PFSK-1 (cell line): ENCODE data around the gene NEU1.
A peak's percentile ranks its signal among the peaks of the same experiment; 100 is the strongest.

Source experiments
- FOXP2 ChIP-seq: optimal IDR thresholded peaks from 2 replicates; pipeline ENCODE3; 2011; ENCODE audit warnings: borderline replicate concordance, control low read depth, inconsistent platforms; ENCODE audit not compliant: insufficient read depth; ENCODE audit errors: extremely low read length, extremely low read depth
- POLR2AphosphoS5 ChIP-seq: IDR thresholded peaks from 2 replicates; pipeline ENCODE4 v1.6.1; 2012; ENCODE audit warnings: low read depth, mild to moderate bottlenecking, control low read depth, low read length, moderate library complexity
- REST ChIP-seq, 2 experiments: IDR thresholded peaks; 2 replicates each; pipeline versions ENCODE4 v1.6.1 to v1.8.0; 2011 to 2012; ENCODE audit warnings: low read depth in 2 of 2, low read length in 2 of 2, control low read depth in 1 of 2, inconsistent platforms in 1 of 2, mild to moderate bottlenecking in 1 of 2, moderate library complexity in 1 of 2; ENCODE audit not compliant: insufficient read depth in 1 of 2
- SIN3A ChIP-seq: IDR thresholded peaks from 2 replicates; pipeline ENCODE4 v1.6.1; 2012; ENCODE audit warnings: mild to moderate bottlenecking, low read length, moderate library complexity, borderline replicate concordance; ENCODE audit not compliant: insufficient read depth
- TAF1 ChIP-seq: IDR thresholded peaks from 2 replicates; pipeline ENCODE4 v1.6.1; 2012; ENCODE audit warnings: low read length, control low read depth, borderline replicate concordance; ENCODE audit not compliant: insufficient read depth

The NEU1 gene

DNA sequence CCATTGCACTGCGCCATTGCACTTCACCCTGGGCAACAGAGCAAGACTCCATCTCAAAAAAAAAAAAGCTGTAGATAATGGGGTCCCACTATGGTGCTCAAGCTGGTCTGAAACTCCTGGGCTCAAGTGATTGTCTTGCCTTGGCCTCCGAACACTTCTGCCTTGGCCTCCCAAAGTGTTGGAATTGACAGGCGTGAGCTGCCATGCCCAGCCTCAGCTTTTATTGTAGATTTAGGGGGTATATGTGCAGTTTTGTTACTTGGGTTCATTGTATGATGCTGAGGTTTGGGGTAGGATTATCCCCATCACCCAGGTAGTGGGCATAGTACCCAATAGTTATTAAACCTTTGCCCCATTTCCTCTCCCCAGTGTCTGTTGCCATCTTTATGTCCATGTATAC is 23.7 kb downstream of the NEU1 start:
- TF ChIP-seq TAF1 (no peak), SIN3A (no peak), FOXP2 (no peak), POLR2AphosphoS5 (no peak; the same call in 1 of the 2 replicates), REST (IDR thresholded peaks at IDR 0.05; ENCODE audit: insufficient read depth in 1 of 2, low read depth in 2 of 2, low read length in 2 of 2) (no peak)

- no peak for TF ChIP-seq REST (IDR thresholded peaks at IDR 0.05; ENCODE audit: insufficient read depth in 1 of 2, low read depth in 2 of 2, low read length in 2 of 2)
- TF ChIP-seq FOXP2: no peak
- TF ChIP-seq SIN3A: 0 out of 2 replicates have a peak, but pooled peaks have one; percentile 39
- no peak for TF ChIP-seq TAF1
- TF ChIP-seq POLR2AphosphoS5: peak; percentile 14; the same call in 1 of the 2 replicates
Observed at GRCh38 chr6:31837369-31838113, 25.1 kb downstream of the NEU1 start.

GRCh38 chr6:31836474-31837368 is 25.9 kb downstream of the NEU1 start:
- no peak for TF ChIP-seq TAF1
- no peak for TF ChIP-seq REST (IDR thresholded peaks at IDR 0.05; ENCODE audit: insufficient read depth in 1 of 2, low read depth in 2 of 2, low read length in 2 of 2)
- no peak for TF ChIP-seq FOXP2
- no peak for TF ChIP-seq SIN3A
- no peak for TF ChIP-seq POLR2AphosphoS5

DNA sequence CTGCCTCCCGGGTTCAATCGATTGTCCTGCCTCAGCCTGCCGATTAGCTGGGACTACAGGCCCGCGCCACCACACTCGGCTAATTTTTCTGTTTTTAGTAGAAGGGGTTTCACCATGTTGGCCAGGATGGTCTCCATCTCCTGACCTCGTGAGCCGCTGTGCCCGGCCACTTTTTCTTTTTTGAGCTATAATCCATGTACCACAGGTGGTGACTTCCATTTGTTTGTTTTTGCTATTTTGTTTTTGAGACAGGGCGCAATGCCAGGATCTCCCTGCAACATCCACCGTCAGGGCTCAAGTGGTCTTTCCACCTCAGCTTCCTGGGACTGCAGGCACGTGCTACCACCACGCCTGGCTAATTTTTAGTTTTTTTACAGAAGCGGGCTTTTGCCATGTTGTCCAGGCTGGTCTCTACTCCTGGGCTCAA is 26.6 kb downstream of the NEU1 start:
- TF ChIP-seq REST (IDR thresholded peaks at IDR 0.05; ENCODE audit: insufficient read depth in 1 of 2, low read depth in 2 of 2, low read length in 2 of 2): no peak
- TF ChIP-seq TAF1: no peak
- no peak for TF ChIP-seq POLR2AphosphoS5
- no peak for TF ChIP-seq SIN3A
- TF ChIP-seq FOXP2: no peak
